Kidney (tissue), 14 donors: ENCODE results near the gene PALD1. TPM values are rescaled to one million over a fixed set of nuclear protein-coding genes. Genes with fewer than 3 reads are reported as not detected.
A peak's percentile ranks its signal among the peaks of the same experiment; 100 is the strongest.

Experiments
- DNase-seq, 5 donors: peaks; one replicate each; pipeline ENCODE4 v3.0.0-alpha.2; 2013 to 2020
- FAIRE-seq: peaks from 2 replicates; lab custom pipeline; 2012; peaks lifted over from hg19 to GRCh38; lab: Jason Lieb, UNC
- H3K27ac ChIP-seq, 2 donors: one replicate each; pipeline ENCODE4 v1.7.0; 2013; ENCODE audit warnings: low read depth in 2 of 2, low read length in 2 of 2, inconsistent platforms in 1 of 2
- H3K27me3 ChIP-seq: one replicate; pipeline ENCODE4 v1.7.1; 2013; ENCODE audit warnings: low read length, inconsistent platforms; ENCODE audit not compliant: control insufficient read depth, insufficient read depth
- H3K36me3 ChIP-seq, 3 donors: one replicate each; pipeline versions ENCODE4 v1.7.0 to v1.7.1; 2013; ENCODE audit warnings: low read length in 3 of 3, control low read depth in 1 of 3, inconsistent platforms in 1 of 3; ENCODE audit not compliant: insufficient read depth in 3 of 3, control insufficient read depth in 2 of 3
- H3K4me1 ChIP-seq, 3 donors: one replicate each; pipeline versions ENCODE4 v1.7.0 to v1.7.1; 2013; ENCODE audit warnings: low read length in 3 of 3, inconsistent platforms in 1 of 3, low read depth in 1 of 3; ENCODE audit not compliant: control insufficient read depth in 2 of 3, insufficient read depth in 2 of 3
- H3K4me3 ChIP-seq, 3 donors: one replicate each; pipeline versions ENCODE4 v1.7.0 to v1.8.1; 2013; ENCODE audit warnings: low read length in 3 of 3, control low read depth in 1 of 3, inconsistent platforms in 1 of 3
- H3K9ac ChIP-seq, 3 donors: one replicate each; pipeline versions ENCODE4 v1.7.0 to v1.7.1; 2013; ENCODE audit warnings: low read length in 3 of 3, control low read depth in 1 of 3, inconsistent platforms in 1 of 3
- H3K9me3 ChIP-seq, 3 donors: one replicate each; pipeline versions ENCODE4 v1.7.0 to v1.7.1; 2013; ENCODE audit warnings: low read length in 3 of 3, control low read depth in 1 of 3, inconsistent platforms in 1 of 3; ENCODE audit not compliant: control insufficient read depth in 2 of 3, insufficient read depth in 1 of 3
- intact Hi-C: fragments of 100-400 bp; cut with DNase I; formaldehyde crosslinking; loops from one replicate; pipeline ENCODE4 v1.11.1; 2022
- polyA plus RNA-seq: library from polyadenylated mRNA; stranded (reverse); fragments of 350-450 nt; fragmentation: Illumina TruSeq; extraction: RNeasy Lipid Tissue Mini Kit (QIAGEN cat#74804); gene quantifications from one replicate; pipeline ENCODE4 v1.2.3, GENCODE V29; 2014; ENCODE audit warnings: low read depth, low replicate concordance; ENCODE audit not compliant: insufficient read depth
- total RNA-seq: library from RNA; stranded (reverse); fragmentation: NEBNext Ultra II Directional; extraction: Animal tissue kit (Norgen Biotek cat#: 25700); gene quantifications from one replicate; pipeline ENCODE4 v1.2.1, GENCODE V29; 2021
- TF ChIP-seq, protein P1 (sequence below): IDR thresholded peaks from 3 replicates; pipeline ENCODE4 v1.5.1; 2012; ENCODE audit warnings: mild to moderate bottlenecking, moderate library complexity, borderline replicate concordance; ENCODE audit not compliant: insufficient read depth; ENCODE audit errors: extremely low read depth
- donor health status: control.
- donor health status: control.
- donor health status: control.
- donor health status: control.
- donor health status: control.
- donor health status: DM: yes; HTN: yes; CAD: no.
- donor health status: Normal renal cell carcinoma (clear cell type).

Gene PALD1
- total and polyA plus RNA-seq, 2 donors from 2014 or later, result 3.0 to 14.4 TPM

DNA sequence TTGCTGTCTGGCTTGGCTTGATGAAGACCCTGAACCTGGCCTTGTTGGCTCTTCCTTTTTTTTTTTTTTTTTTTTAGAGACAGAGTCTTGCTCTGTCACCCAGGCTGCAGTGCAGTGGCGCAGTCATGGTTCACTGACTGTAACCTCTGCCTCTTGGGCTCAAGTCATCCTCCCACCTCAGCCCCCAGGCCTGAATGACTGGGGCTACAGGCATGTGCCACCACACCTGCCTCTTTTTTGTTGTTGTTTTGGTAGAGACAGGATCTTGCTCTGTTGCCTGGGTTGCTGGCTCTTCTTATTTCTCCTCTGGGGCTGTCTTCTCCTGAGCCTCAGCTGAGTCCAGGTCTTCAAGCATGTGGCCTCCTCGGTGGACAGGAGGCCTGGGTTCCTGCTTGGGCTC is 79.3 kb downstream of the PALD1 start:
- intact Hi-C loops, result no loop called here
- peaks cover 0 to 3% (median 0%) of the 10 kb centered on the region in 3 donors for H3K4me1 ChIP-seq
- H3K27me3 ChIP-seq, result no peaks in the 10 kb centered on the region
- TF ChIP-seq, protein P1, sequence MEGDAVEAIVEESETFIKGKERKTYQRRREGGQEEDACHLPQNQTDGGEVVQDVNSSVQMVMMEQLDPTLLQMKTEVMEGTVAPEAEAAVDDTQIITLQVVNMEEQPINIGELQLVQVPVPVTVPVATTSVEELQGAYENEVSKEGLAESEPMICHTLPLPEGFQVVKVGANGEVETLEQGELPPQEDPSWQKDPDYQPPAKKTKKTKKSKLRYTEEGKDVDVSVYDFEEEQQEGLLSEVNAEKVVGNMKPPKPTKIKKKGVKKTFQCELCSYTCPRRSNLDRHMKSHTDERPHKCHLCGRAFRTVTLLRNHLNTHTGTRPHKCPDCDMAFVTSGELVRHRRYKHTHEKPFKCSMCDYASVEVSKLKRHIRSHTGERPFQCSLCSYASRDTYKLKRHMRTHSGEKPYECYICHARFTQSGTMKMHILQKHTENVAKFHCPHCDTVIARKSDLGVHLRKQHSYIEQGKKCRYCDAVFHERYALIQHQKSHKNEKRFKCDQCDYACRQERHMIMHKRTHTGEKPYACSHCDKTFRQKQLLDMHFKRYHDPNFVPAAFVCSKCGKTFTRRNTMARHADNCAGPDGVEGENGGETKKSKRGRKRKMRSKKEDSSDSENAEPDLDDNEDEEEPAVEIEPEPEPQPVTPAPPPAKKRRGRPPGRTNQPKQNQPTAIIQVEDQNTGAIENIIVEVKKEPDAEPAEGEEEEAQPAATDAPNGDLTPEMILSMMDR, result no peak
- no peak overlapping the region for H3K4me3 ChIP-seq
- H3K9ac ChIP-seq, result no peak overlapping the region
- no peak overlapping the region for H3K27ac ChIP-seq
- peaks cover 0 to 3% (median 0%) of the 10 kb centered on the region in 3 donors for H3K36me3 ChIP-seq
- peak in 1 of 5 donors; percentile 22 for DNase-seq
- no peak for FAIRE-seq
- no peaks in the 10 kb centered on the region for H3K9me3 ChIP-seq

DNA sequence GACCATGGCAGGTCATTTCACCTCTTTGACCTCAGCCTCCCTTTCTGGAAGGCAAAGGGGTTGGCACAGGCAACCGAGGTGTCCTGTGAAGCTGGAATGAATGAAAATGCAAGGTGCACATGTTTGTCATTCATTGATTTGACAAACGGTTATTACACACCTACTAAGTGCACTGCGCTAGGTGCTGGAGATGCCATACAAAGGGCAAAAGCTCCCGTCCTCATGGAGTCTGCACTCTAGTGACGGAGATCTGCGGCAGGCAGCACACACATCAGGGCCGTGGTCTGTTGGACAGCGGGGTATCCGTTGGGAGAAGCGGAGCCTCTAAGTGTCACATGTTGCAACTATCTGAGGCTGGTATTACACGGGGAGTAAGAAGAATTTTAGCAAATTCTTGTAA is 79.7 kb downstream of the PALD1 start:
- H3K9ac ChIP-seq, result no peak overlapping the region
- no peak overlapping the region for H3K4me3 ChIP-seq
- intact Hi-C loops, result no loop called here
- no peak overlapping the region for H3K27ac ChIP-seq
- no peaks in the 10 kb centered on the region for H3K9me3 ChIP-seq
- TF ChIP-seq, protein P1, result no peak
- H3K4me1 ChIP-seq, result peaks cover 0 to 3% (median 0%) of the 10 kb centered on the region in 3 donors
- no peaks in the 10 kb centered on the region for H3K27me3 ChIP-seq
- DNase-seq, result peak in 2 of 5 donors; percentile 29 to 34
- H3K36me3 ChIP-seq, result no peaks in the 10 kb centered on the region
- FAIRE-seq, result no peak

GRCh38 chr10:70558871-70559810 is 80.6 kb downstream of the PALD1 start:
- DNase-seq (peak; percentile 59 to 80 (median 70)), FAIRE-seq (no peak)
- Histone ChIP-seq H3K27ac (no peak overlapping the region), H3K9ac (no peak overlapping the region), H3K36me3 (no peaks in the 10 kb centered on the region), H3K4me1 (peaks cover 0 to 3% (median 0%) of the 10 kb centered on the region in 3 donors), H3K27me3 (no peaks in the 10 kb centered on the region), H3K9me3 (no peaks in the 10 kb centered on the region), H3K4me3 (no peak overlapping the region)
- intact Hi-C loops, result no loop called here
- TF ChIP-seq, protein P1, result peak; percentile 44
